GM04504 (cell line): ENCODE measurements around the gene SAE1.

ENCODE experiments used
- DNase-seq: peaks from one replicate; pipeline ENCODE4 v3.0.0-alpha.2; 2012; ENCODE audit warnings: low read depth

SAE1 gene

DNA sequence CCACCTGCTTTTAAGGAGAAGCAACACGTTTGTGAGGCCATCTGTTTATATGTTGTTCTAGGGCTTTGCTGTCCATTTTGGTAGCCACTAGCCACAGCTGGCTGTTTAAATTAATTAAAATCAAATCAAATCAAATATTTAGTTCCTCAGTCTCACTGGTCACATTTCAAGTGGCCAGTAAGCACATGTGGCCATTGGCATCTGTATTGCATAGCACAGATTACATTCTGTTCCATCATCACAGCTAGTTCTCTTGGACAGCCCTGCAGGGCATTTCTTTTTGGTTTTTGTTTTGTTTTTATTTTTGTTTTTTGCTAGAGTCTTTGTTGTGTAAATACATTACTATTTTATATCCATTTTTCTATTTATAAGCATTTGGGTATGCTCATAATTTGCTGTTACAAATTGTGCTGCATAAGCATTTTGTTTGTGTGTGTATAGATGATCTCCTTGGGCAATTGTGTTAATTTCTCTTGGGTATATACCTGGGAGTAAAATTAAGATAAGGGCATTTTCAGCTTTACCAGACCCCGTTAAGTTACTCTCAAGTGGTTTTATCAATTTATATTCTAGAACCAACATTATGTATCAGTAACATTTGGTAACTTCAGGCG, 31.3 kb downstream of the SAE1 start:
- DNase-seq = no peak

DNA sequence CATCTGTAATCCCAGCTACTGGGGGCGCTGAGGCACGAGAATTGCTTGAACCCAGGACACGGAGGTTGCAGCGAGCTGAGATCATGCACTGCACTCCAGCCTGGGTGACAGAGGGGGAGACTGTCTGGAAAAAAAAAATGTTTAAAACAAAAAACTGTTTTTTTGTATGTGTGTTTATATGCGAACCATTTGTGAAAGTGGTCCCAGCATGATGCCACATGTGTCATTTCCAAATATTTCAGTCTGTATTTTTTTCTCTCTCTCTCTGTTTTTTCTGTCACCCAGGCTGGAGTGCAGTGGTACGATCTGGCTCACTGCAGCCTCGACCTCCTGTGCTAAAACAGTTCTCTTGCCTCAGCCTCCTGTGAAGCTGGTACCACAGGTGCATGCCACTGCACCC, 37.4 kb downstream of the SAE1 start:
- DNase-seq = no peak

DNA sequence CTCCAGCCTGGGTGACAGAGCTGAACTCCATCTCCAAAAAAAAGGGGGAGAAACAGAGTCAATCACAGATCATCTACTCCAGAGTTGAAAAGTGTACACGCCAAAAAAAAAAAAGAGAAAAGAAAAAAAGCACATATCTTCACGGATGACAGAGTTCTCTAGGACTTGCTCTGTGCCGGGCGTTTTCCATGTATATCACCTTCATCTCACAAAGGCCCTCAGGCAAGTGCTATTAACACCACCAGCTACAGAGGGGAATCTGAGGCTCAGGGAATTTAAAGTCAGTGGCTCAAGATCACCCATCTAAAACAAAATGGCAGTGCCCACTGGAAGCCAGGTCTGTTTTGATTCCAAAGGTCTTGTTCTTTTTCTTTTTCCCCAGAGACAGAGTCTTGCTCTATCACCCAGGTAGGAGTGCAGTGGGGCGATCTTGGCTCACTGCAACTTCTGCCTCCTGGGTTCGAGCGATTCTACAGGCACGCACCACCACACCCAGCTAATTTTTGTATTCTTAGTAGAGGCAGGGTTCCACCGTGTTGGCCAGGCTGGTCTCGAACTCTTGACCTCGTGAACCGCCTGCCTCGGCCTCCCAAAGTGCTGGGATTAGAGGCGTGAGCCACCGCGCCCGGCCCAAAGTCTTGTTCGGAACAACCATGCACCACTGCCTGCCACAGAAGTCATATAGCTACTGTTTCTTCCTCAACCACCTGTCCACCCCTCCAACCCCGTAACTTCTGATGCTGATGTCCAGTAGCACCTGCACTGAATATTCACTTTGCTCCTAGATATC, 42.2 kb downstream of the SAE1 start:
- no peak for DNase-seq

DNA sequence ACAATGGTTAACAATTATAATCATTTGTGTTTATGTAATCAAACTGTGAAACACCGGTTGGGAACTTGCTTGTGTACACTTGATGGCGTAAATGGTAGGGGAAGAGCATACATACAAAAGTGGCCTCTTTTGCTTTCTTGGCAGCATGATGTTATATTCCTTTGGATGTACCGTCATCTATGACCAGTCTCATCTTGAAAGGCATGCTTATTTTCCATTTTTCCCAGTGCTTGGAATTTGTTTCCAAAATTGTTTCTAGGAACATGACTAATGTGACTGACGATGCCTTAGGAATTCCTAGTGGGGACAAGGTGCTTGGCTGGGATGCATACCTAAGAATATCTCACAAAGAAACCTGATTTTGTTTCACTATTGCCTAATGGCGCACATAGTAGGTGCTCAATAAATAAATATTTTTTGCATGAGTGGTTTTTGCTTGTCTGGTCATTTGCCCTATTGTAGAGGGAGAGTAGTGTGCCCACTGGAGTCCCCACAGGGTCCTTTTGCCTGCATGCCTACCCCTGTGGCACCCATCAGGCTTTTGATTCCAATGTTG, 45.5 kb downstream of the SAE1 start:
- DNase-seq = peak; percentile 37

DNA sequence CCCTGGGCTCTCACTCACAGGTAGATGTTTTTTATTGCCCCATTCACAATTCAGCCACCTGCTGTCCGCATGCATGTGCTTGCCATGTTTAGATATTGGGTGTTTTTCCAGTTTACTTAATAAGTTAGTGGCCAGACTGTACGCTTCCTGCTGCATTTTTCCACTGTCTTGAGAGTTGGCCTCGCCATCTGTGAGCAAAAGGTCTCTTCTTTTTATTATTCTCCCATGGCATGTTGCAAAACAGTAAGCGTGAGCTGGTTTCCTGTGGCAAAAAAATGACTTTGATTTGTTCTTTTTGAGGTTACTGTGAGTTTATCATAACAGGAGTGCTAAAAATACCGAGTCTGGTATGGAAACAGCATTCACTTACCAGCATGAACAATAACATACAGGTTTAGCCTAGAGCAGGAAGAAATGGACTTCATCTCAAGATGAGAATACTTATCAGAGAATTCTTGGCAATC, 46.0 kb downstream of the SAE1 start:
- DNase-seq = peak; percentile 91

DNA sequence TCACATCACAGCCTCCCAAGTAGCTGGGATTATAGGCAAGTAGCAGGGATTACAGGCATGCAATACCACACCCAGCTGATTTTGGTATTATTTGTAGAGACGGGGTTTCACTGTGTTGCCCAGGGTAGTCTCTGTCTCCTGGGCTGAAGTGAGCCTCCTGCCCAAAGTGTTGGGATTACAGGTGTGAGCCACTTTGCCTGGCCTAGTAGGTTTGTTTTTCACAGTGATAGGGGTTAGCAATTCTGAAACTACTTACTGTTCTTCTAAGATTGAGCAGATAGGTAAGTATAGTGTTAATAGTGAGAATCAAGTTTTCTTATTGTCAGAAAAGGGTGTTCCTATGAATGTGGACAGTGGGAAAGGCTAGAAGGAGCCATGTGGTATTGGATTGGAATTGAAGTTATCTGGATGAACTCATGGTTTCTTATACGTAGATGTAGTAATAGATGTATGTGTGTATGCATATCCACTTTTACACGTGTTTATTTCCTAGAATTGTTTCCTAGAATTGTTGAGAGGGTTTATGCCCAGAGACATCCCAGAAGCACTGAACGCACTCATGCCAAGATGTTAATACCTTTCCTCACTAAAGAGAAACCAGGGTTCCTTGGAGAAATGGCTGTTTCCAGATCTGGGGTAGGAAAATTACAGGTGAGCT, 49.1 kb downstream of the SAE1 start:
- DNase-seq = no peak

DNA sequence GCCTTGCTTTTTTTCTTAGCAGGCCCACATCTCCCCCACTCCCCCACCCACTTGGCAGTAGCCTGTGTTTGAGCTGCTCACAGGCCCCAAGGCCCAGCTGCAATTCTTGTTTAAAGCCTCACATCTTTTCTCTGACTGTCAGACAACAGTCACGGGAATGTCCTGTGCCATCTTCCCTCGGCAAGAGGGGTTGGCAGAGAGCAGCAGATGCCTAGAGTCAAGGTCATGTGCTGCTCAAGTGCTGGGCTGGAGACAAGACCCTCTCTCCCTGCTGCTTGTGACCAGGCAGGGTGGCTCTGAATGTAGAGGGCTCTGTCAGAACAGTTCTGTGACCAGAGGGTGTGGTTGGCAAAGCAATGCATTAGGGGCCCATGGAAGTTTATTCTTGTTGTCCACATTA, 53.0 kb downstream of the SAE1 start:
- DNase-seq = no peak

DNA sequence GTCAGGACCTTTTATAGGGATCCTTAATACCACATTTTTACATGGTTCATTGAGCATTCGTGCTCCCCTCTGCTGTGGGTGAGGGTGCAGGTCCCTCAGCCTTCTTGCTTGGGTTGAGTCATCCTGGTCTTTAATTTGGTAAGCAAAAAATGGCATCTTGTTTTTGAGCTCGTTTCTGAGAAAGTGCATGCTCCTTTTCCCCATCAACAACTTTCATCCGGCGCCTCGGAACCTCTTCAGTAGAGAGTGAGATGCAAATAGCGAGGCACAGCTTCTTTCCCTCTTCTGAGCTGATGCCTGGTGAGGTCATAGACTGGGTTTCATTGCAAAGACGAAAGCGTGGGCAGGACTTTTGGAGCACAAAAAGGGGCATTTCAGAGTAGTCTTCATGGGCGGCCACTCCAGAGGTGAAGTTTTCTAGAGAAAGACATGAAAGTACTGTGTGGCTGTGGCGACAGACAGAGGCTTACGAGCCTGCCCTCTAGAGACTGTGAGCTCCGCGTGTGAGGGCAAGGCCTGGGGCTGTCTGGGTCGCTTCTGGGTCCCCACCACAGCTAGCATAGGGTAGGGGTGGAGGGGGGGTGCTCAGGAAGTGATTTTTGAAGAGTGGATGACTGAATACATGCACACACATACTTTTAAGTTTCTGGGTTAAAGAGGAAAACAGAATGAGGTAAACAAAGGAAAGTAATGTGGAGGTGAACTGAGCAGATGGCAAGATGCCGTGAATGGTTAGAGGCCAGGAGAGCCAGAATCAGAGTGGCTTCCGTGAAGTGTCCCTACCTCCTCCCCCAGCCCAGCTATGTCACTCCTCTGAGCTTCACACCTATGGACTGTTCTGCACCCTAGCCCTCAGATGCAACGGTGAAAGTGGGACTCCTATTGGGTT, 56.1 kb downstream of the SAE1 start:
- DNase-seq = no peak

DNA sequence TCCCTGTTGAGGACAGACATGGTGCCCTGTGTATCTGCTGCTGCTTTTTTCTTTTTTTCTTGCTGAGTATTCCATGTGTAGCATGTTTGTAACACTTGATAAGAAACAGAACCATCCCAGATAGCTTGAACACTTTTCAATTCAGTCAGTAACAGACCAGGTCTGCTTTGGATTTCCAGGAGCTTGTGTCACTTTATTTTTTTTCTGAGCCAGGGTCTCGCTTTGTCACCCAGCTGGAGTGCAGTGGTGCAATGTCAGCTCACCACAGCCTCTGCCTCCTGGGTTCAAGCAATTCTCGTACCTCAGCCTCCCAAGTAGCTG, 56.7 kb downstream of the SAE1 start:
- no peak for DNase-seq

DNA sequence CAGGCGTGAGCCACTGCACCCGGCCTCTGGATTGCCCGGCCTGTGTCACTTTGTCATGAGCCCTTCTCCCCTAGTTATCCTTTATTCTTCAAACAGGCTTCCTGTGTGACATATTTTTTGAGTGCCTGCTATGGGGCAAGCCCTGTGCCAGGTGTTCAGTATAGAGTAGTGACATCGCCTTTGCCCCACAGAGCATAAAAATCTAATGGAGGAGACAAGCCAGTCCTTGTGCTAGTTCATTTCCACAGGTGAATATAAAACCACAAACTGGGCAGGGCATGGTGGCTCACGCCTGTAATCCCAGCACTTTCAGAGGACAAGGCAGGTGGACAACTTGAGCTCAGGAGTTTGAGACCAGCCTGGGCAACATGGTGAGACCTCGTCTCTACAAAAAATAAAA, 57.2 kb downstream of the SAE1 start:
- no peak for DNase-seq

DNA sequence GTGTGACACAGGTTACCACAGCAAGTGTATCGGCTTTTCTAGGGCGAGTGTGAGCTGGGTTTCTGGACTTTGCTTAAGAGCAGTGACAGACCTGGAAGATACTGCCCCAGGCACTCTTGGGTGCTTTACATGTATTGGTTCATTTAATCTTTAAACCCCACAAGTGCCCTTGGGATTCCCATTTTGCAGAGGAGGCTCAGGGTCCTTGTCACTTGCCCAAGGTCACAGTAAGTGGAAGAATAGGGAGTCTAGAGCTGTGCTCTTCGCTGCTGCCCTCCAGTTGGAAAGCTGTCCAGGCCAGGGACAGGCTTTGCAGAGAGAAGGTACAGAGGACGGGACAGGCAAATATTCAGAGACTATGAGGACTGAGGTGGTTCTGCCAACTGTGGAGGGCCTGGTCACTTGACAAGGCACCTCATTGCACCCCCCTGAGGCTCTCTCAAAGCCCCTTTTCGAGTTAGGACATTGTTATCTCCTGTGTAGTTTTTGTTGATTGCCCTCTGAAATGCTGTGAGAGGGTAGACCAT, 57.9 kb downstream of the SAE1 start:
- no peak for DNase-seq

DNA sequence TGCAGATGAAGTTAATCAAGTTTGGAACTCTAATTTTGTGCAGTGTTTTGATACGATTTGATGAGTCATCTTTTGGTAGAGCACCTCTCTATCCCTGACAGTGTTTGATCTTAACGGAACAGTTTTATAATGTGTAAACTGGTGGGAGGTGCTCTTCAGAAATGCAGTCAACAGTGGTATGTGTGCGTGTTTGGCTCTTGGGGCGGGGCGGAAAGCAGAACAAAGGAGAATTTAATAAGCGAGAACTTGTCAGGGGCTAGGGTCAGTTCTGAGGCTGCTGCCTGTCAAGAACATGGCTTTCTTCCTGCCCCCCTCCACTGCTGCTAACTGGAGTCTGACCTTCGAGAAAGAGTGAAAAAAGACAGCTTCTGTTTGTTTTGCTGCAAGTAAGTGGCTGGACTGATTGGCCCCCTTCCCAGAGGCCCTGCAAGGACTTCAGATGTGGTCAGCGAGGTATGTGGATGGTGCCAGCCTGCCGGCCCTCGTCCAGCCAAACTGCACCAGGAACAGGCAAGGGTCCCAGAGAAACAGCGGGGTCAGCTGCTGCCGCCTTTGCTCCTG, 59.6 kb downstream of the SAE1 start:
- DNase-seq = peak; percentile 38

DNA sequence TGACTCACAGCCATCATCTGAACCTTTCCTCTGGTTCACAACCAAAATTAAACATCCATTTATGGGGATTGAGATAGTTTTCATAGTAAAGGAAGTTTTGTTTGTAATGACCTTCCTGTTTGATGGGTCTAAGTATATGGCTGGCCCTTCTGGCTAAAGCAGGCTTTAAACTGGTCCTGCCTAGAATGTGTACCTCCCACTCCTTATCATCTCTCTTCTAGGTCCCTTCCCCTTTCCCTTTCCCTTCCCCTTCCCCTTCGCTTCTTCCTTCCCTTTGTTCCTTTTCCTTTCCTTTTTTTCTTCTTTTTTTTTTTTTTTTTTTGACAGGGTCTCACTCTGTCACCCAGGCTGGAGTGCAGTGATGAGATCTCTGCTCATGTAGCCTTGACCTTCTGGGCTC, 64.8 kb downstream of the SAE1 start:
- no peak for DNase-seq

DNA sequence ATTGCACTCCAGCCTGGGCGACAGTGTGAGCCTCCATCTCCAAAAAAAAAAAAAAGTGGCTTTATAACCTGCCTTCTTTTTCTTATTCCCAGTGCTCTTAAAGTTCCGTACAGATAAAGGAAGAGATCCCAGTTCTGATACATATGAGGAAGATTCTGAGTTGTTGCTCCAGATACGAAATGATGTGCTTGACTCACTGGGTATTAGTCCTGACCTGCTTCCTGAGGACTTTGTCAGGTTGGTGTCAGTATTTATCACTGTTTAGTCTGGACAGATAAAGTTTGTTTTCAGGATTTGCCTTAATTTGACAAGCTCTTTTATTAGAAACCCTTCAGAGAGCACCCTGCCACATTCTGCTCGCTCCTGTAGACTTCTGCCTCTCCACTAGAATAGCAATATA, 66.5 kb downstream of the SAE1 start:
- no peak for DNase-seq

DNA sequence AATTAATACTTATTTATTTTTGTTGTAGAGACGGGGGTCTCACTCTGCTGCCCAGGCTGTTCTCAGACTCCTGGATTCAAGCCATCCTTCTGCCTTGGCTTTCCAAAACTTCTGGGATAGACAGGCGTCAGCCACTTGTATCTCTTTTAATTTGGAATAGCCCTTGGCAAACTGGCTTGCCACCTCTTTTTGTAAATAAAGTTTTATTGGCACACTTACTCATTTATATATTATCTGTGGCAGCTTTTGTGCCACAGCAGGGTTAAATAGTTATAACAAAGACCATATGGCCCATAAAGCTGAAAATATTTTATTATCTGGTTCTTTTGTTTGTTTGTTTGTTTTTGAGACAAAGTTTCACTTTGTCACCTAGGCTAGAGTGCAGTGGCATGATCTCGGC, 69.9 kb downstream of the SAE1 start:
- no peak for DNase-seq

DNA sequence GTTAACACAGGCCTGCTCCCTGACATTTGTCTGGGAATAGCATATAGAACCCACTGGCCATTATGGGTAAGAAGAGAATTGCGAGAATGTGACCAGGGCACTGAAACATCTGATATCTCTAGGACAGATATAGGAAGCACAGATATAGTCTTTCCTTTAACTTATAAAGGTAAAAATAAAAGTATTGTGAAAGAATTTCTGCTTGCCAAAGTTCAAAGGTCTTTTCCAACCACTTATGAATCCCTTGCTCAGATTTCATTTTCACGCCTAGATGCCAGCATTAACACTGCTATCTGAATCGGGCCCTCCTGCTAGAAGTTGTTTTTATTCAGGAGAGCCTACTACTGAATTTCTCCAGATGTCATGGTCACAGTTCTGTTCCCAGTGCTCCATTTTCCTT, 72.6 kb downstream of the SAE1 start:
- no peak for DNase-seq

DNA sequence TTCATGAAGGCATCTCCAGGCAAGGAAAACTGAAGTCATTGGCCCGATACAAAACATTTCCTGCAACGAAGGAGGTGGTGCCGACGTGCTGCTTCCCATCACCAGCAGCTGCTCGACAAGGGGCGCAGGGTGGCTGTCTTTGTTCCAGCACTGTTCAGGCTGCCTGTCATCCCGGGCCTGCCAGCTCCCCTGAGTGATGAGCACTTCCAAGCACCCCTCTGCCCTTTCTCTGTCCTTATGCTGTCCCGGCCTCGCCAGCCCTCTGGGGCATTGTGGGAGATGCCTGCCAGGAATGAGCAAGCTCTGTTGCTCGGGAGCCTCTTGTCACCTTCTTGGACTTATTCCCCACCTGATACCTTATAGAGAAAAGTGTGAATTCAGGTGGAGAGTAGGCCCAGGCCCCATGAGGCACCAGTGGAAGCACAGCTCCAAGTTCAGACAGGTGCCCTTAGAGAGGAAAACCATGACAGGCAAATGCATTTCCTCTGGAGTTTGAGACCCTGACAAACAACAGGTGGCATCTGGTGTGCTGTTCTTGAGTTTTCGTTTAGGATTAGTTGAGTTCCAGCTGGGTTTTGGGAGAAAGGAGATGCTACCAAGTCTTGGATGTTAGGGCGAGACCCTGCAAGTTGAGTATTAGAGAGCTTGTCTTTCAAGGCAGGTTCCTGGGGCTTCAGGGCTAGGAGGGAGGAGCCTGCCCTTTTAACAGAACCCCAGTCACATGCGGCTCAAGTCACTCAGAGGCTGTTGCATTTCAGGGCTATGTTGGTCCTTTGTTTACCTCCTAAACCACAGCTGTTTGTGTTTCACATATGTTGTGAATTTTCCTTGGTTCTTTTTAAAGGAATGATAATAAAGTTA, 78.9 kb downstream of the SAE1 start:
- no peak for DNase-seq

DNA sequence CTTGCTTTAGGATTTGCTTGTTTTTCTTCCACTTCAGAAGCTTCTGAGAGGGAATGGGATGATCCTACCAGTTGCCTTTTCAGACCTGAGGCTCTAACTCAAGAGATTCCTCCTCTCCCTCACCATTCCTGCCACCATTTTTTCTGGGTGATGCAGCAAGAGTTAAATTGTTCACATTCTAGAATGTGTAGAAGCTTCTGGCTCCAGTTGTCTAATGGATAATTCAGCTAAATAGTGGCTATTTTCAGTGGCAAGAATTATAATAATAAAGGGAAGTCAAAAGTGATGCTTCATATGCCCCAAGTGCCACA, 79.5 kb downstream of the SAE1 start:
- DNase-seq = no peak

DNA sequence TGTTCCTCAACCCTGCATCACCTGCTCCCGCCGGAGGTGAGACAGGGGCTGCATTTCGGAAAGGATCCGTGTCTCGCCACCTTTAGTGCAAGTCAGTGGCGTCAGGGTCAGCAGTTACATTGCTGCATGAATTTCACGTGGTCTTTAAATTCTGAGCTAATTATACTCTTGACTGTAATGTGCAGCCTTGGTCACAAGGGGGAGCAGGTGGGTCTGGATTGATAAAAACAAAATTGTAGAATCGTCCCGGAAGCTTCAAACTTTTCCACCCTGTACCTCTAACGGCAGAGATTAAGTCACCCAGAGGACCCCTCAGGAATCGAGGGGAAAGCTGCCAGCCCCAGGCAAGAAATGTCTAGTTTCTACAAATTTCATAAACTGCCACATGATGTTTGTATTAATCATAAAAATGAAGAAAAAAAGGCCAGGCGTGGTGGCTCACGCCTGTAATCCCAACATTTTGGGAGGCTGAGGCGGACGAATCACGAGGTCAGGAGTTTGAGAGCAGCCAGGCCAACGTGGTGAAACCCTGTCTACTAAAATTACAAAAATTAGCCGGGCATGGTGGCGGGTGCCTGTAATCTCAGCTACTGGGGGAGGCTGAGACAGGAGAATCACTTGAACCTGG, 80.2 kb downstream of the SAE1 start:
- DNase-seq = peak; percentile 72

DNA sequence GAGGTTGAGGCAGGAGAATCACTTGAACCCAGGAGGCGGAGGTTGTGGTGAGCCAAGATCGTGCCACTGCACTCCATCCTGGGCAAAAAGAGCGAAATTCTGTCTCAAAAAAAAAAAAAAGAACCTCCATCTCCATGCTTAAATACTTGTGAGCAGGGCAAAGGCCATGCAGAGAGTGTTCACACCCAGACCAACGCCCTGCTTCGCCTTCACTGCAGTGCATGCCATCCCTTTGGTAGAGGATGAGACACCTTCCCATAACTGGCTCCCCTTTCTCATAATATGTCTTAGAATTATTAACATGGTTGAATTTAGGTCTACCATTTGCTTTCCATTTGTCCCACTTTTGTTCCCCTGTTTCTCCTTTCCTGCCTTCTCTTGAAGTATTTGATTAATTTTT, 84.9 kb downstream of the SAE1 start:
- DNase-seq = no peak
